Ramos (cell line): ENCODE data around the gene GPR78.
"Not testable (repeated sequence)": the region's sequence is repeated elsewhere in the genome, so short reads cannot be mapped to it uniquely, and the experiment has no call there.

ENCODE experiments used
- in situ Hi-C: fragments of 300-500 bp; cut with MboI; formaldehyde crosslinking; loops from one replicate; pipeline ENCODE4 v1.14.3; 2022; ENCODE audit warnings: low sequenced_read_pairs; ENCODE audit not compliant: unreplicated experiment

GPR78 gene

DNA sequence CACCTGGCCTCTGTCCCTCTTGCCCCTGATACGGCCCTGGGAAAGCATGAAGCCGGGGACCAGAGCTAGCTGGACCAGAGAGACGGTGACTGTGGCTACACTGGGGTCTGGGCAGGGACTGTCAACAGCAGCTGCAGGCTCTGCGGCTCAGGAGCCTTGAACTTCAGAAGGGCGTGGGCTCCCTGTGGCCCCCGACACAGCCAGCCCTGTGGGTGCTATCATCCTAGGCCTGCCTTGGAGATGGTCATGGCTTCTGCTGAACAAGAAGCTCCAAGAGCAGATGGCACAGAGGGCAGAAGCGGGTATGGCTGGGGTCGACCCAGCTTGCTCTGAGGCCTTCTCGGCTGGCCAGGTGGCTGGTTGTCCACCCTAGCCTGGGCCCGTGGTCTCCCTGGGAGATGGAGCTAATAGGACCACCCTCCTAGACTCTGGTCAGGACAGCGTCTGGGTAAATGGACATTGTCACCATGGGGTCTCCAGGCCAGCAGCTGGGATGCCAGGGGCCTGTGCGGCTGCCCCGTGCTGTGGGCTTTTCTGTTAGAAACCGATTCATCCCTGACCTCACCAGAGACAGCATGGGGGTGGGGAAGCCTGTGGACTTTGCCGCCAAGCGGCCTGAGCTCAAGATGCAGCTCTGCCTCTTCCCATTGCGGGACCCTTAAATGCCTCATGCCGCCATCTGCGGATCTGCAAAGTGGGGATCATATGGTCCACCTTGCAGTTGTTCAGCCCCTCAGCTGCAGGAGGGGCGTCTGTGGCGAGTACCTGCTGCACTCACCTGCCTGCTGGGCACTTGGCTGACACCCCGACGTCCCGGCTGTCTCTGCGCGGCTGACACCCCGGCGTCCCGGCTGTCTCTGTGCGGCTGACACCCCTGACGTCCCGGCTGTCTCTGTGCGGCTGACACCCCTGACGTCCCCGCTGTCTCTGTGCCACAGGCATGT is 33.5 kb downstream of the GPR78 start:
- in situ Hi-C loops, result no loop called here

DNA sequence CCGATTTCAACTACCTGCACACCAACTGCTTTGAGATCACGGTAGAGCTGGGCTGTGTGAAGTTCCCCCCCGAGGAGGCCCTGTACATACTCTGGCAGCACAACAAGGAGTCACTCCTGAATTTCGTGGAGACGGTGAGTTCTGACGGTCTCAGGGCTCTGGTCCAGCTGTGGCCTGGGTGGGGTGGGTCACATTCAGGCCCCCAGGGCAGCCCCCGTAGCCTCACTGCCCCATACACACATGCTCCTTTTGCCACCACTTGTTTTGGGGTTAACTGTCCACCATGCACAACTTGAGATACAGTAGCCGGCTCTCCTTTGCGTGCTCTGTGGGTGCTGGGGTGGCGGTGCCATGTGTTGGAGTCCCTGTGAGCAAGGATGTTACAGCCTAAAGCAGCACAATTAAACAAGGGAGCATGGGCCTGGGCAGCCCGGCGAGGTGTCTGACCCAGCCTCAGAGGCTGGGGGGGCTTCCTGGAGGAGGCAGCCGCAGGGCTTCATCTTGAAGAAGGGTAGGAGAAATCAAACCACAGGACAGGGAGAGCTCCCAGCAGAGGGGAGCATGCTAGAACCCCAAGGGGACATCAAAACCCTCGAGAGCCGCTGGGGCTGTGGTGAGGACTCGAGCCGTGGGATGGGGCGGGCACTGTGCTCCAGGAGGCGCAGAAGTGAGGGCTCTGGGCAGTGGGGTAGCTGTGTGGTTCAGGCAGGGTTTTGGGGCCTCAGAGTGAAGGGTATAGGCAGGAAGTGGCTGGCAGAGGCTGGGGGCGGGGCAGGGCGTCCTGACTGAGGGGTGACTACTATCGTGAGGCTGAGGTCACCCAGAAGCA is 34.4 kb downstream of the GPR78 start:
- in situ Hi-C loops, result no loop called here

DNA sequence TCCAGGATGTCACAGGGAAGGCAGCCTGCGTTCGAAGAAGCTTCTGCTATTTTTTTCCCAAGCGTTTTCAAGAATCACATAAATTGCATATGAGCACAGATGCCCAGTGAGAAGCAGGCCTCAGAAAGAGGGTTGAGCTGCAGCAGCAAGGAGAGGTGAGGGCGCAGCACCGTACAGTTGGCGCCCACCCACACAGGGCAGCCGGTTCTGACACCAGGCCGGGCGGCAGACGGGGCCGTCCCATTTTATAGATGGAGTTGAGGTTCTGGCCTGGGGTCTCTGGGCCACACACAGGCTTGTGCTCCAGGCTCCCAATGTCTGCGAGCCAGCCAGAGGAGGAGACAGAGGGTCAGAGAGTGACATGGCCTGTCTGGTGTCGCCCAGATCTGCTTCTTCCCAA is 35.2 kb downstream of the GPR78 start:
- in situ Hi-C loops, result no loop called here

DNA sequence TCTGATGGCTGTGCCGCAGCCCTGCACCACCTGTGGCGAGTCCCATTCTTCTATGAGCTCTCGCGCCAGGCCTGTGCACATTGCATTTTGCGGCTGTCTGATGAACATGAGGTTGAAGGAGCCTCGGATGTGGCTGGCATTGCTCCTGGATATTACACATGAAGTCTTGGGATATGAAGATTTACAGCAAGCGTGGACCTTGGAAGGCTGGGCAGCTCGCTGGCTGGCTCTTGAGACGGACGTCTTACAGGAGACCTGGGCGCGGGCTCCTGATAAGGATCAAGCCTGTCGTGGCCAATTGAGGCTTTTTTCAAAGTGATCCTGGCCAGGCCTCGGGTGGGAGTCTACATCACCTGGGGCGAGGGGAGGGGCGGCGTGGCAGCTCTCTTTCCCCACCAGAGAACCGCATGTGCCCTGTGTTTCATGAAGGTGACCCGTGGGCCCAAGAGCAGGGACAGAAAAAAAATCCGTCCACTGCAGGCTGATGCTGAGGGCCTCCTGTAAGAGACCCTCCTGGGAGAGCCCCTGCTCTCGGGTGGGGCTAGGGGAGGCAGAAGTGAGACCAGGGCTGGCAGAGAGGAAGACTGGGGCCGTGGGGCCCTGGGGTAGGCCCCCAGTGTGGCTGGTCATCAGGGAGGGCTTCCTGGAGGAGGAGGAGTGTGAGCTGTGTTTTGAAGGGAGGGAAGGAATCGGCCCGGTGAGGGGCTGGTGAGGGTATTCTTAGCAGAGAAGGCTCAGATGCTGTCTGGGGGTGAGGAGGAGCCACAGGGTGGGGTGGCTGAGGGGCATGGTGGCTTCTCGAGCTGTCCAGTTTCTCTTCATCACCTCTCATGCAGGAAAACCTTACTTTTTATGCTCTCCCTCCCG is 36.0 kb downstream of the GPR78 start:
- in situ Hi-C loops, result no loop called here

DNA sequence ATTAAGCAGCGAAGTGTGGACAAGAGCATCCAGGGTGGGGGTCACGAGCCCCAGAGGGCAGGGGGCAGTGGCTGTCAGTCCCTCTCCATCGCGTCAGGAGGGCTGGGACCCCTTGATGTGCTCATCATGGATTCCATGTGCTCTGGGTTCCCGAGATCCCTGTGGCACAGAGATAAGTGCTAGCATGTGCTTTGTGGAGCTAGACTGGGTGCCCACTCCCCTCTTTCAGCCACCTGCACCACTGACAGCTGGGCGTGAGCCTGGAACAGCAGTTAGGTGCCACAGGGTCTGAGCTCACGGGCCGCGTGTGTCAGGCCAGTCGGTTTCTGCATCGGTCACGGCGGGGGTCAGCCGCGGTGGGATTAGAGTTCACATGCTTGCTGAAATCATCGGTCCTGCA is 36.6 kb downstream of the GPR78 start:
- in situ Hi-C loops, result no loop called here

DNA sequence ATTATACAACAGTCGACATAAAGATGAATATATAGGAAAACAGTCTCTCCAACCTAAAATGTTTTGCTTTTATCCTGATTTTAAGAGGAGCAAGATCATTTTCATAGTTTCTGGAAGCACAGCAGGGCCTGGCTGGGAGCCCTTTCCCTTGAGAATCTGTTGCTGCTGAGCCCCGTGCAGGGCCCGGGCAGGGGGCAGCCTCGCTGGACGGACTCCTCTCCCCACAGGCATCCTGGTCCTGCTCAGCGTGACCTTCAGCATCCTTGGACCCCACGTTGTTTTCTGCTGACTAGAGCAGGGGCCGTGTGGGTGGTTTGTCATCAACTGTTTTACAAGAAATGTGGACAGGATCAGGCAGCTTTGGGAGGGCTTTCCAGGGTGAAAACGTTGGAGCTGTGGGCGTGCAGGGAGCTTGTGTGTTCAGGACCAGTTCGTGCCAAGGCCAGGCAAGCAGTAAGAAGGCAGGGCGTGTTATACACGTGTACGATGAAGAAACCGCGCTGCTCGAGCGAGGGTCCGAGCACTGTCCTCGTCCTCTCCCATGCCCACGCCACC is 37.4 kb downstream of the GPR78 start:
- in situ Hi-C loops, result no loop called here

DNA sequence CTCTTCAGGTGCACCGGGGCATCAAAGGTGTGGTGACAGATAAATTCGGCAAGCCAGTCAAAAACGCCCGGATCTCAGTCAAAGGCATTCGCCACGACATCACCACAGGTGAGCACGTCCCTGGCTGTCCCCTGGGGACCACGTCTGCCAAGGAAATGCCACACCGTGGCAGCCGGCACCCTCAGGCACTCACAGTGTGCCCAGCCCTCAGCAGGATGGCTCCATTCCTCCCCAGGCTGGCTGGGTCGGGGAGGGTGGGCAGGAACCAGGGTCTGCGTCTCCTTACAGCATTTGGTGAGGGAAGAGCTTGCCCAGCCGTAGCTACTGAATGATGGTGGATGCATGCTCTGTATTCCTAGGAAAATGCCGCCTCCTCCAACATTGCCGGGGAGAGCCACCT is 38.2 kb downstream of the GPR78 start:
- in situ Hi-C loops, result no loop called here

DNA sequence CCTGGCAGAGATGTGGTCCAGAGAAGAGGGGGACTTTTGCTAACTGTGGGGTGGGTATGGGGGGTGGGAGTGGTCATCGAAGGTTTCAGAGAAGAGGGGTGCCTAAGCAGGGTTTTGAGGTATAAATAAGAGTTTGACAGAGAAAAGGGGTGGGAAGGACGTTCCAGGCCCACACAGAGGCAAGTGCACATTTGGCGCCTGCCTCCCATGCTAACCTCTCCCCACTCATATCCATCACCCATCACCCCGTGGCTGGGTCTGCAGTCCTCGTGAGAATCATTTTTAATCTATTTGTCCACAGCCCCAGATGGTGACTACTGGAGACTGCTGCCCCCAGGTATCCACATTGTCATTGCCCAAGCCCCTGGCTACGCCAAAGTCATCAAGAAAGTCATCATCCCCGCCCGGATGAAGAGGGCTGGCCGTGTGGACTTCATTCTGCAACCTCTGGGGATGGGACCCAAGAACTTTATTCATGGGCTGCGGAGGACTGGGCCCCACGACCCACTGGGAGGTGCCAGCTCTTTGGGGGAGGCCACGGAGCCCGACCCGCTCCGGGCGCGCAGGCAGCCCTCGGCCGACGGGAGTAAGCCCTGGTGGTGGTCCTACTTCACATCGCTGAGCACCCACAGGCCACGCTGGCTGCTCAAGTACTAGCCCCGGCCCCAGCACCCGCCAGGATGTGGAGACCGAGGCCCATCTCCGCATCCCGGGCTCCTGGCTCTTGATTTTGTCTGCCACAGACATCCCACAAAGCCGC is 38.9 kb downstream of the GPR78 start:
- in situ Hi-C loops, result no loop called here

DNA sequence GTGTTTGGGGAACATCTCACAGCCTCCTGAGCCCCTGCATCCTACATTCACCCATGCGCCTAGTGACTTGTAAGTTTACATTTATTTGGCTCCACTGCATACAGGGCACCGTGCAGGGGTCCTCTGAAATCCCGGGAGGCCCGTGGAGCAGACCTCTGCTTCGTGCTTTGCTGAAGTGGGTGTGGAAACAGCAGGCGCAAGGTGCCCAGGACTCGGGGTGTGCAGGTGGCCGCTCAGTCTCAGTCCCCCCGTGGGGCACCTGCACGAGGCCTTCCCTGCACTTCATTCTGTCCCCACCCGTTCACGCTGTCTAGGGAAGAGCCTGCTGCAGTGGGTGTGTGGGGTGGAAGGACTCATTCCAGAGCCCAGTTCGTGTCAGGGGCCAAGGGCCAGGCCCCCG is 40.9 kb downstream of the GPR78 start:
- in situ Hi-C loops, result not testable (repeated sequence)

DNA sequence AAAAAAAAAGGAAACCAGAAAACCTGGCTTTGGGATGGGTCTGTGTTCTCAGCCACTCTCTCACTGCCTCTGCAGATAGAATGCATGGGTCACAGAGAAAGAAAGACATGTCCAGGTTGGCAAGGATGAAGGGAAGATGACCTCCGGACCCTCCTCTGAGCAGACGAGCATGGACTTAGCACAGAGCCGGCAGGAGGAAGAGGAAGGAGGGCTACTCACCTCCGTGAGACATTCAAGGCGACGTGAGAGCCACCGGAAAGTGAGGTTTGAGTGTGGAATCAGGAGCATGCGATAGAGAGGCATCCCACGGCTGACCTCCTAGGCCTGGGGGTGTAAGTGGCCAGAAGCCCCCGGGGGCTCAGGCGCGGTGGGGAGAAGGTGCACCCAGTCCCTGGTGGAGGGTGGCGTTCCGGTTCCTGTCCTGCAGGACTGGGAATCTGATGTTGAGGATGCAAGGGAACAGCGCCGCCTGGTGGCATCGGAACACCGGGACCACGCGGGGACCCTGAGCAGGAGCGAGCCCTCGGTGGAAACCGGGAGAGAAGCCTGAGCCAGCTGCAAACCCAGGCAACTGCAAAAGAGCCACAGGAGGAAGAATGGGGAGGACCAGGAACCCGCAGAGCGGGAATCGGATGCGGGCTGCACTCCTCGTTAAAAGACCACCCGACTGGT is 44.5 kb downstream of the GPR78 start:
- in situ Hi-C loops, result not testable (repeated sequence)

DNA sequence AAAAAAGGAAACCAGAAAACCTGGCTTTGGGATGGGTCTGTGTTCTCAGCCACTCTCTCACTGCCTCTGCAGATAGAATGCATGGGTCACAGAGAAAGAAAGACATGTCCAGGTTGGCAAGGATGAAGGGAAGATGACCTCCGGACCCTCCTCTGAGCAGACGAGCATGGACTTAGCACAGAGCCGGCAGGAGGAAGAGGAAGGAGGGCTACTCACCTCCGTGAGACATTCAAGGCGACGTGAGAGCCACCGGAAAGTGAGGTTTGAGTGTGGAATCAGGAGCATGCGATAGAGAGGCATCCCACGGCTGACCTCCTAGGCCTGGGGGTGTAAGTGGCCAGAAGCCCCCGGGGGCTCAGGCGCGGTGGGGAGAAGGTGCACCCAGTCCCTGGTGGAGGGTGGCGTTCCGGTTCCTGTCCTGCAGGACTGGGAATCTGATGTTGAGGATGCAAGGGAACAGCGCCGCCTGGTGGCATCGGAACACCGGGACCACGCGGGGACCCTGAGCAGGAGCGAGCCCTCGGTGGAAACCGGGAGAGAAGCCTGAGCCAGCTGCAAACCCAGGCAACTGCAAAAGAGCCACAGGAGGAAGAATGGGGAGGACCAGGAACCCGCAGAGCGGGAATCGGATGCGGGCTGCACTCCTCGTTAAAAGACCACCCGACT is 50.2 kb downstream of the GPR78 start:
- in situ Hi-C loops, result not testable (repeated sequence)

DNA sequence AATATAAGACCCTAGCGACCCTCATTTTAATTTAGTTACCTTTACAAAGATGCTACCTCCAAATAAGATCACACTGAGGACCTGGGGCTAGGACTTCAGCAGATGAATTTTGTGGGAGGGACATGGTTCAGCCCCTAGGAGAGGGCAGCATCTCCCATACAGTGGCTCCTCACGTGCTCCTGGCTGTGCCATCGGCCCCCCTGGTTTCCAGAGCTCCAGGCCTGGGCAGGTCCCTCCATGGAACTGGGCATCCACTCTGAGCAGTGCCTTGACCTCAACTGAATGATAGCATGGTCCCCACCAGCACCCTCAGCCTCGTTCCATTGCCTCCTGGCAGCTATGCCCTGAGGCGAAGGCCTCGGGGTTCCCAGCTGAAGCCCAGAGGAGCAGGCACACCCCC is 51.7 kb downstream of the GPR78 start:
- in situ Hi-C loops, result not testable (repeated sequence)

DNA sequence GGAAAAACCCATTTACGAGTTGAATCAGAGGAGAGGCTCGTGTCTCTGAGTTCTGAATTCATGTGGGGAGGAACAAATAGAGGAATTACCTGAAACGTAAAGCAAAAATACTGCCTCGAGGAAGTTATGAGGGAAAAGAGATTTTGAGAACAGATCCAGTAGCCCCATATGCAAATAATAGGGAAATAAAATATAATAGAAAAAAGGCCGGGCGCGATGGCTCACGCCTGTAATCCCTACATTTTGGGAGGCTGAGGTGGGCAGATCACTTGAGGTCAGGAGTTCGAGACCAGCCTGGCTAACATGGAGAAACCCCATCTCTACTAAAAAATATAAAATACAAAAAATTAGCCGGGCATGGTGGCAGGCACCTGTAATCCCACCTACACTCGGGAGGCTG is 54.6 kb downstream of the GPR78 start:
- in situ Hi-C loops, result not testable (repeated sequence)

DNA sequence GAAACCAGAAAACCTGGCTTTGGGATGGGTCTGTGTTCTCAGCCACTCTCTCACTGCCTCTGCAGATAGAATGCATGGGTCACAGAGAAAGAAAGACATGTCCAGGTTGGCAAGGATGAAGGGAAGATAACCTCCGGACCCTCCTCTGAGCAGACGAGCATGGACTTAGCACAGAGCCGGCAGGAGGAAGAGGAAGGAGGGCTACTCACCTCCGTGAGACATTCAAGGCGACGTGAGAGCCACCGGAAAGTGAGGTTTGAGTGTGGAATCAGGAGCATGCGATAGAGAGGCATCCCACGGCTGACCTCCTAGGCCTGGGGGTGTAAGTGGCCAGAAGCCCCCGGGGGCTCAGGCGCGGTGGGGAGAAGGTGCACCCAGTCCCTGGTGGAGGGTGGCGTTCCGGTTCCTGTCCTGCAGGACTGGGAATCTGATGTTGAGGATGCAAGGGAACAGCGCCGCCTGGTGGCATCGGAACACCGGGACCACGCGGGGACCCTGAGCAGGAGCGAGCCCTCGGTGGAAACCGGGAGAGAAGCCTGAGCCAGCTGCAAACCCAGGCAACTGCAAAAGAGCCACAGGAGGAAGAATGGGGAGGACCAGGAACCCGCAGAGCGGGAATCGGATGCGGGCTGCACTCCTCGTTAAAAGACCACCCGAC is 55.8 kb downstream of the GPR78 start:
- in situ Hi-C loops, result not testable (repeated sequence)
